Rectal smooth muscle tissue (tissue), 1 donor: ENCODE measurements around the gene JMJD1C.
A peak's percentile ranks its signal among the peaks of the same experiment; 100 is the strongest.

Experiments
- H3K27ac ChIP-seq: one replicate; pipeline ENCODE4 v1.7.0; 2013; ENCODE audit warnings: low read depth, low read length, inconsistent platforms
- H3K27me3 ChIP-seq: one replicate; pipeline ENCODE4 v1.7.0; 2013; ENCODE audit warnings: low read length; ENCODE audit not compliant: control insufficient read depth, insufficient read depth
- H3K36me3 ChIP-seq: one replicate; pipeline ENCODE4 v1.7.0; 2013; ENCODE audit warnings: low read length; ENCODE audit not compliant: control insufficient read depth, insufficient read depth
- H3K4me1 ChIP-seq: one replicate; pipeline ENCODE4 v1.7.0; 2013; ENCODE audit warnings: low read length; ENCODE audit not compliant: control insufficient read depth, insufficient read depth
- H3K4me3 ChIP-seq: one replicate; pipeline ENCODE4 v1.7.0; 2013; ENCODE audit warnings: low read length
- H3K9ac ChIP-seq: one replicate; pipeline ENCODE4 v1.7.0; 2013; ENCODE audit warnings: low read length

The JMJD1C gene

GRCh38 chr10:63410633-63411032 is 55.1 kb downstream of the JMJD1C start:
- H3K27me3 ChIP-seq = no peaks in the 10 kb centered on the region
- no peaks in the 10 kb centered on the region for H3K36me3 ChIP-seq
- no peaks in the 10 kb centered on the region for H3K4me1 ChIP-seq
- no peak overlapping the region for H3K4me3 ChIP-seq
- no peak overlapping the region for H3K27ac ChIP-seq
- no peak overlapping the region for H3K9ac ChIP-seq

- Histone ChIP-seq H3K9ac (no peak overlapping the region), H3K27me3 (no peaks in the 10 kb centered on the region), H3K27ac (no peak overlapping the region), H3K4me3 (no peak overlapping the region), H3K4me1 (no peaks in the 10 kb centered on the region), H3K36me3 (no peaks in the 10 kb centered on the region)
Measured at GRCh38 chr10:63409465-63410027, 56.2 kb downstream of the JMJD1C start.

- no peaks in the 10 kb centered on the region for H3K27me3 ChIP-seq
Measured at GRCh38 chr10:63407136-63407662, 58.6 kb downstream of the JMJD1C start.

GRCh38 chr10:63396133-63396761 is 69.5 kb downstream of the JMJD1C start:
- Histone ChIP-seq H3K4me3 (no peak overlapping the region), H3K27ac (no peak overlapping the region), H3K4me1 (no peaks in the 10 kb centered on the region), H3K36me3 (no peaks in the 10 kb centered on the region), H3K9ac (no peak overlapping the region), H3K27me3 (no peaks in the 10 kb centered on the region)

More at GRCh38 chr10:63407136-63407662, 58.6 kb downstream of the JMJD1C start:
- no peak overlapping the region for H3K9ac ChIP-seq
- no peak overlapping the region for H3K27ac ChIP-seq
- H3K4me1 ChIP-seq = no peaks in the 10 kb centered on the region
- no peaks in the 10 kb centered on the region for H3K36me3 ChIP-seq
- no peak overlapping the region for H3K4me3 ChIP-seq

GRCh38 chr10:63393050-63393449 is 72.7 kb downstream of the JMJD1C start:
- Histone ChIP-seq H3K9ac (no peak overlapping the region), H3K4me1 (no peaks in the 10 kb centered on the region), H3K36me3 (no peaks in the 10 kb centered on the region), H3K27ac (no peak overlapping the region), H3K4me3 (no peak overlapping the region), H3K27me3 (no peaks in the 10 kb centered on the region)

- H3K9ac ChIP-seq = no peak overlapping the region
- no peaks in the 10 kb centered on the region for H3K36me3 ChIP-seq
- no peak overlapping the region for H3K27ac ChIP-seq
Measured at GRCh38 chr10:63392224-63392623, 73.6 kb downstream of the JMJD1C start.

GRCh38 chr10:63391812-63392211 is 74.0 kb downstream of the JMJD1C start:
- H3K4me1 ChIP-seq = no peaks in the 10 kb centered on the region
- no peak overlapping the region for H3K27ac ChIP-seq
- no peak overlapping the region for H3K4me3 ChIP-seq
- H3K27me3 ChIP-seq = no peaks in the 10 kb centered on the region
- no peak overlapping the region for H3K9ac ChIP-seq
- H3K36me3 ChIP-seq = no peaks in the 10 kb centered on the region

More at GRCh38 chr10:63392224-63392623, 73.6 kb downstream of the JMJD1C start:
- H3K27me3 ChIP-seq = no peaks in the 10 kb centered on the region
- H3K4me1 ChIP-seq = no peaks in the 10 kb centered on the region
- H3K4me3 ChIP-seq = no peak overlapping the region

GRCh38 chr10:63390521-63390920 is 75.3 kb downstream of the JMJD1C start:
- no peak overlapping the region for H3K4me3 ChIP-seq
- H3K9ac ChIP-seq = no peak overlapping the region
- no peaks in the 10 kb centered on the region for H3K36me3 ChIP-seq
- H3K27ac ChIP-seq = no peak overlapping the region
- no peaks in the 10 kb centered on the region for H3K27me3 ChIP-seq
- no peaks in the 10 kb centered on the region for H3K4me1 ChIP-seq

GRCh38 chr10:63388421-63389031 is 77.3 kb downstream of the JMJD1C start:
- Histone ChIP-seq H3K27me3 (no peaks in the 10 kb centered on the region), H3K27ac (no peak overlapping the region), H3K4me3 (peak overlapping the region; percentile 21), H3K9ac (no peak overlapping the region), H3K36me3 (no peaks in the 10 kb centered on the region), H3K4me1 (no peaks in the 10 kb centered on the region)

GRCh38 chr10:63385254-63385653 is 80.5 kb downstream of the JMJD1C start:
- no peaks in the 10 kb centered on the region for H3K27me3 ChIP-seq
- no peaks in the 10 kb centered on the region for H3K36me3 ChIP-seq
- no peak overlapping the region for H3K27ac ChIP-seq
- H3K4me1 ChIP-seq = no peaks in the 10 kb centered on the region
- H3K9ac ChIP-seq = no peak overlapping the region
- no peak overlapping the region for H3K4me3 ChIP-seq

GRCh38 chr10:63384675-63385074 is 81.1 kb downstream of the JMJD1C start:
- Histone ChIP-seq H3K27me3 (no peaks in the 10 kb centered on the region), H3K9ac (no peak overlapping the region), H3K4me1 (no peaks in the 10 kb centered on the region), H3K27ac (no peak overlapping the region), H3K4me3 (no peak overlapping the region), H3K36me3 (peaks cover 4% of the 10 kb centered on the region)

- H3K4me3 ChIP-seq = no peak overlapping the region
- H3K4me1 ChIP-seq = no peaks in the 10 kb centered on the region
Measured at GRCh38 chr10:63384001-63384400, 81.8 kb downstream of the JMJD1C start.

More at GRCh38 chr10:63384001-63384400, 81.8 kb downstream of the JMJD1C start:
- no peak overlapping the region for H3K9ac ChIP-seq
- no peak overlapping the region for H3K27ac ChIP-seq
- peaks cover 4% of the 10 kb centered on the region for H3K36me3 ChIP-seq
- no peaks in the 10 kb centered on the region for H3K27me3 ChIP-seq
